ENCODE measurements around the gene ZFAND2A.
"Not testable (repeated sequence)": the region's sequence is repeated elsewhere in the genome, so short reads cannot be mapped to it uniquely, and the experiment has no call there.

Gene ZFAND2A

DNA sequence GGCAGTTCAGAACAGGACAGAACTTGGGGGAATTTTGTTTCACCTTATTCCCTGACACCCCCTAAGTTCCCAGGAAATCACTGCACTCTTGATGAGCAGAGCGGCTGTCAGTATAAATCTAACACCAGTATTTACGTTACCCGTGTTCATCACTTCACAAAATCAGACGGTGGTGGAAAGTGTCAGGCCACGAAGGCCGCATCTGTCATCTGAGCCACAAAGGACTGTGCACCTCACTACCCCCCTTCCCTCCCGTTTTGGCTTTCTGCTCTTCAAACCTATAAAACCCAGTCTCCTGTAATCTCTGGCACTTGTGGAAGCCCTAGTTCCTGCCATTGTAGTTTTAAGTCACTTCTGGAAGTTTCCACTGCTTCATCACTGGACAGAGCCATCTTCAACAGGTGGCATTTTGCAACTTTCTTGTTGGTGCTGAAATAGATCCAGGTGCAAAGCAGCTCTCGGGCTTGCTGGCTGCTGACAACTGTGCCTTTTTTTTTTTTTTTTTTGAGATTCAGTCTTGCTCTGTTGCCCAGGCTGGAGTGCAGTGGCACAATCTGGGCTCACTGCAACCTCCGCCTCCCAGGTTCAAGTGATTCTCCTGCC lies 9.5 kb downstream of the ZFAND2A start:
- no peak for DNase-seq (ENCODE audit: extremely low read depth, low read depth)
- TF ChIP-seq, protein P1, sequence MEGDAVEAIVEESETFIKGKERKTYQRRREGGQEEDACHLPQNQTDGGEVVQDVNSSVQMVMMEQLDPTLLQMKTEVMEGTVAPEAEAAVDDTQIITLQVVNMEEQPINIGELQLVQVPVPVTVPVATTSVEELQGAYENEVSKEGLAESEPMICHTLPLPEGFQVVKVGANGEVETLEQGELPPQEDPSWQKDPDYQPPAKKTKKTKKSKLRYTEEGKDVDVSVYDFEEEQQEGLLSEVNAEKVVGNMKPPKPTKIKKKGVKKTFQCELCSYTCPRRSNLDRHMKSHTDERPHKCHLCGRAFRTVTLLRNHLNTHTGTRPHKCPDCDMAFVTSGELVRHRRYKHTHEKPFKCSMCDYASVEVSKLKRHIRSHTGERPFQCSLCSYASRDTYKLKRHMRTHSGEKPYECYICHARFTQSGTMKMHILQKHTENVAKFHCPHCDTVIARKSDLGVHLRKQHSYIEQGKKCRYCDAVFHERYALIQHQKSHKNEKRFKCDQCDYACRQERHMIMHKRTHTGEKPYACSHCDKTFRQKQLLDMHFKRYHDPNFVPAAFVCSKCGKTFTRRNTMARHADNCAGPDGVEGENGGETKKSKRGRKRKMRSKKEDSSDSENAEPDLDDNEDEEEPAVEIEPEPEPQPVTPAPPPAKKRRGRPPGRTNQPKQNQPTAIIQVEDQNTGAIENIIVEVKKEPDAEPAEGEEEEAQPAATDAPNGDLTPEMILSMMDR (IDR thresholded peaks at IDR 0.05; ENCODE audit: low read depth, low read length, missing control alignments) = no peak
- H3K4me3 ChIP-seq (replicated peaks; ENCODE audit: low read depth, low read length) = no peak overlapping the region

DNA sequence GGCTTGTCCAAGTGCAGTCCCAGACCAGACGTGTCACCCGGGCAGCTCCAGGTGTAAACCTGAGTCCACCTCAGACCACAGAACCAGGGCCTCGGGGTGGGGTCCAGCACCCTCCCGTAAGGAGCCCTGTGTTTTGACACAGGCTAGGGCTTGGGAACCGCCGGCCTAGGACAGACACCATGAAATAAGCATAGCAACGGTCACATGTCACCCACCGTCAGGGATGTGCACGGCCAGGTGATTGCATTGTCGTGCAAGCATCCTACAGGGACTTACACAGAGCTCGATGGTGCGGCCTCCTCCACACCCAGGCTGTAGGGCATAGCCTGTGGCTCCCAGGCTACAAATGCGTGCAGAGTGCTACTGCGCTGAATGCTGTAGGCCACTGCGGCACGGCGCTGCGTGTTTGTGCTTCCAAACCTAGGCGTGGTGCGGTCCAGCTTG lies 10.6 kb downstream of the ZFAND2A start:
- H3K4me3 ChIP-seq (replicated peaks; ENCODE audit: low read depth, low read length) = no peak overlapping the region

DNA sequence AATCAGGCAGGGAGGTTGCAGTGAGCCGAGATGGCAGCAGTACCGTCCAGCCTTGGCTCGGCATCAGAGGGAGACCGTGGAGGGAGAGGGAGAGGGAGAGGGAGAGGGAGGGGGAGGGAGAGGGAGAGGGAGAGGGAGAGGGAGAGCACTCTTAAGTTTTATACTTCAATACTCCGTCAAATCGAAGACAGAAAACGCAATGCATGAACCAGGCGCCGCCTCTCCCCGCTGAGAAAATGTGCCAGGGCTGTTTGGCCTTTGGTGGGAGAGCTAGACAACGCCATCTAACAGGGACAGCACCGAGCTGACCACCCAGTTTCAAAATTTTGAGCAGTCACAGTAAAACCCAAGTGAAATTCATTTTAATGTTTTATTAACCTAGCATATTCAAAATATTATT lies 12.1 kb downstream of the ZFAND2A start:
- H3K4me3 ChIP-seq (replicated peaks; ENCODE audit: low read depth, low read length); DNase-seq (ENCODE audit: extremely low read depth, low read depth): not testable (repeated sequence)

More for the DNA sequence above, 10.6 kb downstream of the ZFAND2A start:
- TF ChIP-seq, protein P1 (IDR thresholded peaks at IDR 0.05; ENCODE audit: low read depth, low read length, missing control alignments) = no peak
- no peak for DNase-seq (ENCODE audit: extremely low read depth, low read depth)

DNA sequence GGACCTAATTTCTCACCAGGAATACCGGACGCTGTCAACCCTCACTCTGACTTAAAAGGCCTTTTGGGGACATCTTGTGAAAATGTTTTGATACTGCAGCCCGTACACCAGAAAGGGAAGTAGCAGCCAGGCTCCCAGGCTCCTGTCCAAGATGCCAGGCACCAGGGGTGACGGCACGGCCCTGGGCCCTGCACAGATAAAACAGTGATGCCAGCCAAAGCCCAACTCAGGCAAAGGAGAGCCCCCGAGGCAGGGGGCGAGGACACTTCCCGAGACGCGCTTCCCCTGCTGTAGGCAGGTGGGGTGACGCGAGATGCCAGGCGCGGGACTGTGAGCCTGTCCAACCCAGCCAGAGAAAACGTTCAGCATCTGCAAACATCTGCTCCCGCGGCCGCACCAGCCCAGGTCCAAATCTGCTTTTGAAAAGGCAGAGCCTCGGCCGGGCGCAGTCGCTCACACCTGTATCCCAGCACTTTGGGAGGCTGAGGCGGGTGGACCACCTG lies 15.7 kb downstream of the ZFAND2A start:
- TF ChIP-seq, protein P1 (IDR thresholded peaks at IDR 0.05; ENCODE audit: low read depth, low read length, missing control alignments) = peak; percentile 16
- H3K4me3 ChIP-seq (replicated peaks; ENCODE audit: low read depth, low read length) = no peak overlapping the region
- no peak for DNase-seq (ENCODE audit: extremely low read depth, low read depth)

DNA sequence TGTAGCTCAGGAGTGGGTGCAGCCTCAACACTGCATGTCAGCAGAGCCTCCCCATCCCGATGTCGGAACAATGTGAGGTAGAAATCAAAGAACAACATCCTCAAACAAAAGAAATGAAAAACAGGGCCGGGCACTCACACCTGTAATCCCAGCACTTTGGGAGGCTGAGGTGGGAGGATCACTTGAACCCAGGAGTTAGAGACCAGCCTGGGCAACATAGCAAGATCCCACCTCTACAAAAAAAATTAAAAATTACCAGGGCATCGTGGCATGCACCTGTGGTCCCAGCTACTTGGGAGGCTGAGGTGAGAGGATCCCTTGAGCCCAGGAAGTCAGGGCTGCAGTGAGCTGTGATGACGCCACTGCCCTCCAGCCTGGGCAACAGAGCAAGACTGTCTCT lies 17.0 kb downstream of the ZFAND2A start:
- DNase-seq (ENCODE audit: extremely low read depth, low read depth); H3K4me3 ChIP-seq (replicated peaks; ENCODE audit: low read depth, low read length): not testable (repeated sequence)

DNA sequence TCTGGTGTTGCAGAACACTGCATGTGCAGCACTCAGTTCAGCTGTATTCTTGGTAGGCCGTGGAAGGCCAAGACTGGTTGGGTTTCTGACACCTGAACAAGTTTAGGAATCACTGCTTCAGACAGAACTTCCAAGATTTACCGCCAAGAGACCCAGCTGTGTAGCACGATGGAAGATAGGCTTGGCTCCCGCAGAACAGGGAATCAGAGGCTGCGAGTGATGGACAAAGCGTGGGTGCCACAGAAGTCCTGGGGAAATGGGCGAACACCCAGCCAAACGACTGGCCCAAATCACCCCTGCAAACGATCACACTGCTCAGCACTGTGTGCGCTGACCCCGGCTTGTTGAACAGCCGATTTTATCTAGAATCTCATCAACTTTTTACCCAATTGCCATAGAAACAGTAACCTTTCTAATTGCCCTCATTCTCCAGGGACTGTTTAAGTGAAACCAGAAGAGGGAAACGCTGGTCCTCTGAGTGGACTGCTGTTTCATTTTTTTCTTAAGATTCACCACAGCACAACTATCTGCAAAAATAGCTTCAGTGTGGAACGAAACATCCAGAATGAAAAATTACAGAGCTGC lies 17.9 kb downstream of the ZFAND2A start:
- no peak overlapping the region for H3K4me3 ChIP-seq (replicated peaks; ENCODE audit: low read depth, low read length)
- DNase-seq (ENCODE audit: extremely low read depth, low read depth) = no peak
- TF ChIP-seq, protein P1 (IDR thresholded peaks at IDR 0.05; ENCODE audit: low read depth, low read length, missing control alignments) = no peak

DNA sequence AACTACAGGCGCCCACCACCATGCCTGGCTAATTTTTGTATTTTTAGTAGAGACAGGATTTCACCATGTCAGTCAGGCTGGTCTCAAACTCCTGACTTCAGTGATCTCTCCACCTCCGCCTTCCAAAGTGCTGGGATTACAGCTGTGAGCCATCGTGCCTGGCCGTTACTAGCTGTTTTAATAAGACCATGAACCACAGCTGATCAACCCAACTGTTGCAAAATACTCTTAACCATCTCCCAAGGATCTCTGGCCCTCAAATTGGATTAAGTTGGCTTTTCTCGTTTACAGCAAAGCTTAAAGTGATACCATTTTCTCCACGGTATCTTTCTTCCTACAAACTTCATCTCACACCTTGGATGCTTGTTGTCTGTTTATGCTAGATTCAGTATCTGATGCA lies 18.3 kb downstream of the ZFAND2A start:
- TF ChIP-seq, protein P1 (IDR thresholded peaks at IDR 0.05; ENCODE audit: low read depth, low read length, missing control alignments) = no peak
- no peak for DNase-seq (ENCODE audit: extremely low read depth, low read depth)
- H3K4me3 ChIP-seq (replicated peaks; ENCODE audit: low read depth, low read length) = no peak overlapping the region
